Trophoblast cell (in vitro differentiated cells and primary cell): ENCODE results near the gene TOMM7.

Experiments
- DNase-seq, 2 donors: peaks; one replicate each; pipeline ENCODE4 v3.0.0-alpha.2; 2016
- H2AFZ ChIP-seq: 2 replicates; pipeline ENCODE4 v1.6.1; 2013; ENCODE audit warnings: low read length, moderate library complexity, mild to moderate bottlenecking; ENCODE audit not compliant: insufficient read depth, poor library complexity
- H2AK5ac ChIP-seq: 2 replicates; pipeline ENCODE4 v1.6.1; 2013; ENCODE audit warnings: mild to moderate bottlenecking, low read length
- H2BK120ac ChIP-seq: 2 replicates; pipeline ENCODE4 v1.6.1; 2013; ENCODE audit warnings: low read length, mild to moderate bottlenecking, moderate library complexity; ENCODE audit not compliant: insufficient read depth, poor library complexity
- H2BK12ac ChIP-seq: 2 replicates; pipeline ENCODE4 v1.6.1; 2013; ENCODE audit warnings: mild to moderate bottlenecking, low read length, moderate library complexity
- H2BK5ac ChIP-seq: 2 replicates; pipeline ENCODE4 v1.6.1; 2013; ENCODE audit warnings: low read length, low read depth, moderate library complexity, mild to moderate bottlenecking; ENCODE audit not compliant: poor library complexity
- H3K14ac ChIP-seq: 2 replicates; pipeline ENCODE4 v1.6.1; 2013; ENCODE audit warnings: mild to moderate bottlenecking, low read length
- H3K18ac ChIP-seq: 2 replicates; pipeline ENCODE4 v1.6.1; 2013; ENCODE audit warnings: mild to moderate bottlenecking, low read length
- H3K23ac ChIP-seq: 2 replicates; pipeline ENCODE4 v1.6.1; 2013; ENCODE audit warnings: low read length
- H3K27ac ChIP-seq: 2 replicates; pipeline ENCODE4 v1.5.1; 2013; ENCODE audit warnings: low read depth, mild to moderate bottlenecking, inconsistent platforms, low read length, moderate library complexity
- H3K27me3 ChIP-seq: 2 replicates; pipeline ENCODE4 v1.6.1; 2013; ENCODE audit warnings: inconsistent platforms, mild to moderate bottlenecking, low read length, moderate library complexity; ENCODE audit not compliant: insufficient read depth
- H3K36me3 ChIP-seq, 2 experiments: 1 replicate in 1 of 2; 2 replicates in 1 of 2; pipeline ENCODE4 v1.6.1; 2013; ENCODE audit warnings: low read length in 2 of 2, mild to moderate bottlenecking in 2 of 2, moderate library complexity in 1 of 2; ENCODE audit not compliant: insufficient read depth in 2 of 2, control insufficient read depth in 1 of 2
- H3K4ac ChIP-seq: 2 replicates; pipeline ENCODE4 v1.6.1; 2013; ENCODE audit warnings: low read depth, mild to moderate bottlenecking, low read length, moderate library complexity
- H3K4me1 ChIP-seq, 2 experiments: 1 replicate in 1 of 2; 2 replicates in 1 of 2; pipeline ENCODE4 v1.6.1; 2013; ENCODE audit warnings: low read length in 2 of 2, mild to moderate bottlenecking in 2 of 2, moderate library complexity in 1 of 2; ENCODE audit not compliant: insufficient read depth in 2 of 2, control insufficient read depth in 1 of 2
- H3K4me2 ChIP-seq: 2 replicates; pipeline ENCODE4 v1.6.1; 2013; ENCODE audit warnings: inconsistent platforms, mild to moderate bottlenecking, low read length, moderate library complexity
- H3K4me3 ChIP-seq: 2 replicates; pipeline ENCODE4 v1.5.1; 2013; ENCODE audit warnings: mild to moderate bottlenecking, low read depth, low read length, inconsistent platforms
- H3K79me1 ChIP-seq: one replicate; pipeline ENCODE4 v1.6.1; 2013; ENCODE audit warnings: low read length
- H3K79me2 ChIP-seq: 2 replicates; pipeline ENCODE4 v1.6.1; 2013; ENCODE audit warnings: low read length, mild to moderate bottlenecking; ENCODE audit not compliant: control insufficient read depth, insufficient read depth, poor library complexity
- H3K9ac ChIP-seq: 2 replicates; pipeline ENCODE4 v1.6.1; 2013; ENCODE audit warnings: mild to moderate bottlenecking, low read length
- H3K9me3 ChIP-seq: 2 replicates; pipeline ENCODE4 v1.6.1; 2013; ENCODE audit warnings: low read depth, mild to moderate bottlenecking, control low read depth, inconsistent platforms, low read length; ENCODE audit not compliant: insufficient read depth
- H4K12ac ChIP-seq: 2 replicates; pipeline ENCODE4 v1.6.1; 2013; ENCODE audit warnings: low read depth, mild to moderate bottlenecking, low read length, moderate library complexity
- H4K8ac ChIP-seq: 2 replicates; pipeline ENCODE4 v1.6.1; 2013; ENCODE audit warnings: low read depth, mild to moderate bottlenecking, low read length, moderate library complexity
- H4K91ac ChIP-seq: one replicate; pipeline ENCODE4 v1.6.1; 2013; ENCODE audit warnings: low read depth, mild to moderate bottlenecking, low read length, moderate library complexity
- WGBS: extraction: QIAGEN DNeasy Blood & Tissue Kit; methylation state at CpG from one replicate; pipeline ENCODE4 v1.1.7; 2013; ENCODE audit warnings: missing lambda C conversion rate; ENCODE audit not compliant: insufficient read length, insufficient coverage; ENCODE audit errors: extremely low coverage; 5-methylcytosine and 5-hydroxymethylcytosine counted together

Gene TOMM7

GRCh38 chr7:22856416-22856815, 33.8 kb upstream of the TOMM7 start:
- Histone ChIP-seq H2BK120ac (no peak overlapping the region), H3K36me3 (no peaks in the 10 kb centered on the region), H3K4ac (no peak overlapping the region), H3K27me3 (no peaks in the 10 kb centered on the region), H3K9ac (no peak overlapping the region), H2AK5ac (no peak overlapping the region), H2BK12ac (no peak overlapping the region), H3K14ac (no peak overlapping the region), H4K8ac (no peak overlapping the region), H4K12ac (no peak overlapping the region), H2AFZ (no peak overlapping the region), H3K79me2 (peaks cover 10% of the 10 kb centered on the region), H3K79me1 (peaks cover 9% of the 10 kb centered on the region), H4K91ac (no peak overlapping the region), H3K23ac (no peak overlapping the region), H2BK5ac (no peak overlapping the region), H3K4me3 (no peak overlapping the region), H3K4me2 (no peak overlapping the region), H3K27ac (no peak overlapping the region), H3K9me3 (no peaks in the 10 kb centered on the region), H3K4me1 (peaks cover 11 to 17% of the 10 kb centered on the region in 2 experiments), H3K18ac (no peak overlapping the region)
- no peak for DNase-seq
- 100% methylated on average over 1 of the region's 2 CpGs for WGBS

GRCh38 chr7:22855049-22855392, 32.4 kb upstream of the TOMM7 start:
- no peak for DNase-seq
- no peak overlapping the region for H2AK5ac ChIP-seq
- no peak overlapping the region for H2BK12ac ChIP-seq
- H3K79me1 ChIP-seq: peaks cover 9% of the 10 kb centered on the region
- no peaks in the 10 kb centered on the region for H3K36me3 ChIP-seq
- peak overlapping the region; percentile 85 for H3K4me3 ChIP-seq
- peak overlapping the region; percentile 80 for H3K4me2 ChIP-seq
- peaks cover 10% of the 10 kb centered on the region for H3K79me2 ChIP-seq
- H3K9ac ChIP-seq: peak overlapping the region; percentile 82
- peak overlapping the region; percentile 81 for H3K18ac ChIP-seq
- H2AFZ ChIP-seq: peak overlapping the region; percentile 41
- H4K91ac ChIP-seq: peak overlapping the region; percentile 77
- no peaks in the 10 kb centered on the region for H3K9me3 ChIP-seq
- peak overlapping the region; percentile 92 for H4K8ac ChIP-seq
- peak overlapping the region; percentile 10 for H3K27ac ChIP-seq
- H2BK5ac ChIP-seq: no peak overlapping the region
- no CpG with 5 or more reads among the region's 9 CpGs for WGBS
- peaks cover 9 to 21% of the 10 kb centered on the region in 2 experiments for H3K4me1 ChIP-seq
- H3K14ac ChIP-seq: peak overlapping the region; percentile 4
- H2BK120ac ChIP-seq: no peak overlapping the region
- H4K12ac ChIP-seq: peak overlapping the region; percentile 57
- no peaks in the 10 kb centered on the region for H3K27me3 ChIP-seq
- no peak overlapping the region for H3K23ac ChIP-seq
- H3K4ac ChIP-seq: peak overlapping the region; percentile 12

GRCh38 chr7:22854158-22855048, 31.8 kb upstream of the TOMM7 start:
- WGBS: no CpG with 5 or more reads among the region's 76 CpGs
- Histone ChIP-seq H2AK5ac (no peak overlapping the region), H4K91ac (peak overlapping the region; percentile 77), H4K8ac (peak overlapping the region; percentile 92), H3K4me3 (peak overlapping the region; percentile 85), H3K79me2 (peaks cover 10% of the 10 kb centered on the region), H2BK5ac (peak overlapping the region; percentile 45), H2BK12ac (no peak overlapping the region), H3K14ac (peak overlapping the region; percentile 87), H3K27me3 (no peaks in the 10 kb centered on the region), H3K27ac (peak overlapping the region; percentile 10), H3K4me1 (peaks cover 9 to 21% of the 10 kb centered on the region in 2 experiments), H3K23ac (no peak overlapping the region), H3K4me2 (peak overlapping the region; percentile 80), H4K12ac (peak overlapping the region; percentile 57), H3K9me3 (no peaks in the 10 kb centered on the region), H3K9ac (peak overlapping the region; percentile 82), H3K4ac (peak overlapping the region; percentile 19), H2AFZ (peak overlapping the region; percentile 41), H3K79me1 (peaks cover 9% of the 10 kb centered on the region), H3K36me3 (no peaks in the 10 kb centered on the region), H2BK120ac (peak overlapping the region; percentile 18), H3K18ac (peak overlapping the region; percentile 81)
- DNase-seq: peak; percentile 53 to 70

DNA sequence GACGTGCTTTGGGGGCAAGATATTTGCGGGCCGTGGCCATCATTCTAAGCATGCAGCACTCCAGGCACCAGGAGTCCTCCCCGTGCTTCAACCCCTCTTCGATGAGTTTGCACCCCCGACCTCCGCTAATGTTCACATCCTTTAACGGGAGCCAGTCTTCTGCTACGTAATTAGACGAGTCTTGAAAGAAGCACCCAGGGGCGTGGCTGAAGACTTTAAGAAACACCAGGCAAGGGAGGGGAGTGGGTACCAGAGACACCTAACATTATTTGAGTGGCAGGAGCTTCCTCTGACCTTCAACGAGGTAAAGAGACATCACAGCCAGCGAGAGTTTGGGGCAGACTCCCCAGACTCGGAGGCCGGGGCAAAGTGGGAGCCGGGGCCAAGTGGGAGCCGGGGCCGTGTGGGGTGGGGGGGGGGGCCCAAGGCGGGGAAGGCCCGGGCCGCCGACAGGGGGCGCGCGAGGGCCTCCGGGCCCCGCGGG, 31.1 kb upstream of the TOMM7 start:
- H2BK5ac ChIP-seq: no peak overlapping the region
- peaks cover 5 to 20% of the 10 kb centered on the region in 2 experiments for H3K4me1 ChIP-seq
- H4K91ac ChIP-seq: no peak overlapping the region
- H2BK12ac ChIP-seq: no peak overlapping the region
- no peaks in the 10 kb centered on the region for H3K36me3 ChIP-seq
- peak in 1 of 2 donors; percentile 19 for DNase-seq
- H3K9ac ChIP-seq: no peak overlapping the region
- H3K18ac ChIP-seq: no peak overlapping the region
- no peak overlapping the region for H3K4me3 ChIP-seq
- no peak overlapping the region for H2AK5ac ChIP-seq
- H3K4me2 ChIP-seq: peak overlapping the region; percentile 46
- H3K23ac ChIP-seq: no peak overlapping the region
- H3K27me3 ChIP-seq: no peaks in the 10 kb centered on the region
- WGBS: no CpG with 5 or more reads among the region's 28 CpGs
- peaks cover 9% of the 10 kb centered on the region for H3K79me1 ChIP-seq
- H2BK120ac ChIP-seq: no peak overlapping the region
- H3K14ac ChIP-seq: no peak overlapping the region
- H4K12ac ChIP-seq: no peak overlapping the region
- no peak overlapping the region for H4K8ac ChIP-seq
- peaks cover 10% of the 10 kb centered on the region for H3K79me2 ChIP-seq
- H3K27ac ChIP-seq: no peak overlapping the region
- H2AFZ ChIP-seq: no peak overlapping the region
- no peak overlapping the region for H3K4ac ChIP-seq
- no peaks in the 10 kb centered on the region for H3K9me3 ChIP-seq
